ENCODE measurements around the gene B3GNT2. TPM values are rescaled to one million over a fixed set of nuclear protein-coding genes. Genes with fewer than 3 reads are reported as not detected.

Gene B3GNT2
- total and polyA plus RNA-seq, 2 experiments from 2014 or later = 35.5 to 70.4 TPM

DNA sequence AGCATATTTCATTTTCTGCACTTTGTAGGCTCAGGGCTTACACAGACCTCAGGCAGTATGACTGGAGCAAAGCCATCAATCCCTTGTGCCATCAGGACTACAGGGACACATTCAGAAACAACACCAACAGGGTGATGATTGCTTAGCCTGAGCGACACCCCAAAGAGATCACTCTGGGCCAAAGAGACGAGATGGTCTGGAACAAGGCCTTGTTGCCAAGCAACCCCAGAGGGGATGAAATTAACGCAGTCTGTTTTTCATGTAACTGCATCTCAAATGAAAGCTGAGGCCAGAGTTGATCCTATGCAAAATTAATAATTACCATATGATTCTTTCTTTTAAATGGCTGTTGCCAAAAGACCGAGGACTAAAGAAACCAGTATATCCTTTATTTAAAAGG, 20.2 kb upstream of the B3GNT2 start:
- Histone ChIP-seq H3K36me3 (ENCODE audit: insufficient read depth) (no peaks in the 10 kb centered on the region), H2AFZ (no peak overlapping the region), H3K9me2 (ENCODE audit: insufficient read depth) (peaks cover 4% of the 10 kb centered on the region; the same call in 1 of the 2 replicates), H3K27me3 (ENCODE audit: insufficient read depth) (no peaks in the 10 kb centered on the region), H3K27ac (ENCODE audit: low read depth) (no peak overlapping the region), H3F3A (replicated peaks; ENCODE audit: low read depth) (no peaks in the 10 kb centered on the region), H3K4me2 (no peak overlapping the region), H3K4me1 (ENCODE audit: insufficient read depth) (no peaks in the 10 kb centered on the region), H3K4me3 (no peak overlapping the region), H4K20me1 (replicated peaks; ENCODE audit: insufficient read depth) (no peaks in the 10 kb centered on the region), H3K79me2 (replicated peaks; ENCODE audit: insufficient read depth) (no peaks in the 10 kb centered on the region)
- peak; percentile 50 for ATAC-seq
- TF ChIP-seq, protein P1, sequence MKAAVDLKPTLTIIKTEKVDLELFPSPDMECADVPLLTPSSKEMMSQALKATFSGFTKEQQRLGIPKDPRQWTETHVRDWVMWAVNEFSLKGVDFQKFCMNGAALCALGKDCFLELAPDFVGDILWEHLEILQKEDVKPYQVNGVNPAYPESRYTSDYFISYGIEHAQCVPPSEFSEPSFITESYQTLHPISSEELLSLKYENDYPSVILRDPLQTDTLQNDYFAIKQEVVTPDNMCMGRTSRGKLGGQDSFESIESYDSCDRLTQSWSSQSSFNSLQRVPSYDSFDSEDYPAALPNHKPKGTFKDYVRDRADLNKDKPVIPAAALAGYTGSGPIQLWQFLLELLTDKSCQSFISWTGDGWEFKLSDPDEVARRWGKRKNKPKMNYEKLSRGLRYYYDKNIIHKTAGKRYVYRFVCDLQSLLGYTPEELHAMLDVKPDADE (IDR thresholded peaks at IDR 0.05) = no peak
- TF ChIP-seq ZNF114 (CRISPR knock-in tag; IDR thresholded peaks at IDR 0.05) = no peak
- no peak for TF ChIP-seq NANOG (IDR thresholded peaks at IDR 0.05; ENCODE audit: borderline replicate concordance)
- TF ChIP-seq, protein P2, sequence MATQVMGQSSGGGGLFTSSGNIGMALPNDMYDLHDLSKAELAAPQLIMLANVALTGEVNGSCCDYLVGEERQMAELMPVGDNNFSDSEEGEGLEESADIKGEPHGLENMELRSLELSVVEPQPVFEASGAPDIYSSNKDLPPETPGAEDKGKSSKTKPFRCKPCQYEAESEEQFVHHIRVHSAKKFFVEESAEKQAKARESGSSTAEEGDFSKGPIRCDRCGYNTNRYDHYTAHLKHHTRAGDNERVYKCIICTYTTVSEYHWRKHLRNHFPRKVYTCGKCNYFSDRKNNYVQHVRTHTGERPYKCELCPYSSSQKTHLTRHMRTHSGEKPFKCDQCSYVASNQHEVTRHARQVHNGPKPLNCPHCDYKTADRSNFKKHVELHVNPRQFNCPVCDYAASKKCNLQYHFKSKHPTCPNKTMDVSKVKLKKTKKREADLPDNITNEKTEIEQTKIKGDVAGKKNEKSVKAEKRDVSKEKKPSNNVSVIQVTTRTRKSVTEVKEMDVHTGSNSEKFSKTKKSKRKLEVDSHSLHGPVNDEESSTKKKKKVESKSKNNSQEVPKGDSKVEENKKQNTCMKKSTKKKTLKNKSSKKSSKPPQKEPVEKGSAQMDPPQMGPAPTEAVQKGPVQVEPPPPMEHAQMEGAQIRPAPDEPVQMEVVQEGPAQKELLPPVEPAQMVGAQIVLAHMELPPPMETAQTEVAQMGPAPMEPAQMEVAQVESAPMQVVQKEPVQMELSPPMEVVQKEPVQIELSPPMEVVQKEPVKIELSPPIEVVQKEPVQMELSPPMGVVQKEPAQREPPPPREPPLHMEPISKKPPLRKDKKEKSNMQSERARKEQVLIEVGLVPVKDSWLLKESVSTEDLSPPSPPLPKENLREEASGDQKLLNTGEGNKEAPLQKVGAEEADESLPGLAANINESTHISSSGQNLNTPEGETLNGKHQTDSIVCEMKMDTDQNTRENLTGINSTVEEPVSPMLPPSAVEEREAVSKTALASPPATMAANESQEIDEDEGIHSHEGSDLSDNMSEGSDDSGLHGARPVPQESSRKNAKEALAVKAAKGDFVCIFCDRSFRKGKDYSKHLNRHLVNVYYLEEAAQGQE (IDR thresholded peaks at IDR 0.05; ENCODE audit: unreplicated experiment) = no peak
- no peak for TF ChIP-seq ZNF331 (CRISPR knock-in tag; IDR thresholded peaks at IDR 0.05; ENCODE audit: low read depth)
- no peak for TF ChIP-seq CREB1 (CRISPR knock-in tag; IDR thresholded peaks at IDR 0.05; ENCODE audit: low read depth)
- TF ChIP-seq, protein P3, sequence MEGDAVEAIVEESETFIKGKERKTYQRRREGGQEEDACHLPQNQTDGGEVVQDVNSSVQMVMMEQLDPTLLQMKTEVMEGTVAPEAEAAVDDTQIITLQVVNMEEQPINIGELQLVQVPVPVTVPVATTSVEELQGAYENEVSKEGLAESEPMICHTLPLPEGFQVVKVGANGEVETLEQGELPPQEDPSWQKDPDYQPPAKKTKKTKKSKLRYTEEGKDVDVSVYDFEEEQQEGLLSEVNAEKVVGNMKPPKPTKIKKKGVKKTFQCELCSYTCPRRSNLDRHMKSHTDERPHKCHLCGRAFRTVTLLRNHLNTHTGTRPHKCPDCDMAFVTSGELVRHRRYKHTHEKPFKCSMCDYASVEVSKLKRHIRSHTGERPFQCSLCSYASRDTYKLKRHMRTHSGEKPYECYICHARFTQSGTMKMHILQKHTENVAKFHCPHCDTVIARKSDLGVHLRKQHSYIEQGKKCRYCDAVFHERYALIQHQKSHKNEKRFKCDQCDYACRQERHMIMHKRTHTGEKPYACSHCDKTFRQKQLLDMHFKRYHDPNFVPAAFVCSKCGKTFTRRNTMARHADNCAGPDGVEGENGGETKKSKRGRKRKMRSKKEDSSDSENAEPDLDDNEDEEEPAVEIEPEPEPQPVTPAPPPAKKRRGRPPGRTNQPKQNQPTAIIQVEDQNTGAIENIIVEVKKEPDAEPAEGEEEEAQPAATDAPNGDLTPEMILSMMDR (conservative IDR thresholded peaks at IDR 0.05; ENCODE audit: low read depth in 2 of 2) = no peak
- no peak for TF ChIP-seq STAT1 (IDR thresholded peaks at IDR 0.05; ENCODE audit: unreplicated experiment)
- TF ChIP-seq JUNB (IDR thresholded peaks at IDR 0.05; ENCODE audit: unreplicated experiment) = no peak
- TF ChIP-seq EZH2 (IDR thresholded peaks at IDR 0.05; ENCODE audit: low read depth, unreplicated experiment) = no peak
- TF ChIP-seq POLR2AphosphoS5 (IDR thresholded peaks at IDR 0.05; ENCODE audit: low read depth) = no peak
- TF ChIP-seq, protein P4, sequence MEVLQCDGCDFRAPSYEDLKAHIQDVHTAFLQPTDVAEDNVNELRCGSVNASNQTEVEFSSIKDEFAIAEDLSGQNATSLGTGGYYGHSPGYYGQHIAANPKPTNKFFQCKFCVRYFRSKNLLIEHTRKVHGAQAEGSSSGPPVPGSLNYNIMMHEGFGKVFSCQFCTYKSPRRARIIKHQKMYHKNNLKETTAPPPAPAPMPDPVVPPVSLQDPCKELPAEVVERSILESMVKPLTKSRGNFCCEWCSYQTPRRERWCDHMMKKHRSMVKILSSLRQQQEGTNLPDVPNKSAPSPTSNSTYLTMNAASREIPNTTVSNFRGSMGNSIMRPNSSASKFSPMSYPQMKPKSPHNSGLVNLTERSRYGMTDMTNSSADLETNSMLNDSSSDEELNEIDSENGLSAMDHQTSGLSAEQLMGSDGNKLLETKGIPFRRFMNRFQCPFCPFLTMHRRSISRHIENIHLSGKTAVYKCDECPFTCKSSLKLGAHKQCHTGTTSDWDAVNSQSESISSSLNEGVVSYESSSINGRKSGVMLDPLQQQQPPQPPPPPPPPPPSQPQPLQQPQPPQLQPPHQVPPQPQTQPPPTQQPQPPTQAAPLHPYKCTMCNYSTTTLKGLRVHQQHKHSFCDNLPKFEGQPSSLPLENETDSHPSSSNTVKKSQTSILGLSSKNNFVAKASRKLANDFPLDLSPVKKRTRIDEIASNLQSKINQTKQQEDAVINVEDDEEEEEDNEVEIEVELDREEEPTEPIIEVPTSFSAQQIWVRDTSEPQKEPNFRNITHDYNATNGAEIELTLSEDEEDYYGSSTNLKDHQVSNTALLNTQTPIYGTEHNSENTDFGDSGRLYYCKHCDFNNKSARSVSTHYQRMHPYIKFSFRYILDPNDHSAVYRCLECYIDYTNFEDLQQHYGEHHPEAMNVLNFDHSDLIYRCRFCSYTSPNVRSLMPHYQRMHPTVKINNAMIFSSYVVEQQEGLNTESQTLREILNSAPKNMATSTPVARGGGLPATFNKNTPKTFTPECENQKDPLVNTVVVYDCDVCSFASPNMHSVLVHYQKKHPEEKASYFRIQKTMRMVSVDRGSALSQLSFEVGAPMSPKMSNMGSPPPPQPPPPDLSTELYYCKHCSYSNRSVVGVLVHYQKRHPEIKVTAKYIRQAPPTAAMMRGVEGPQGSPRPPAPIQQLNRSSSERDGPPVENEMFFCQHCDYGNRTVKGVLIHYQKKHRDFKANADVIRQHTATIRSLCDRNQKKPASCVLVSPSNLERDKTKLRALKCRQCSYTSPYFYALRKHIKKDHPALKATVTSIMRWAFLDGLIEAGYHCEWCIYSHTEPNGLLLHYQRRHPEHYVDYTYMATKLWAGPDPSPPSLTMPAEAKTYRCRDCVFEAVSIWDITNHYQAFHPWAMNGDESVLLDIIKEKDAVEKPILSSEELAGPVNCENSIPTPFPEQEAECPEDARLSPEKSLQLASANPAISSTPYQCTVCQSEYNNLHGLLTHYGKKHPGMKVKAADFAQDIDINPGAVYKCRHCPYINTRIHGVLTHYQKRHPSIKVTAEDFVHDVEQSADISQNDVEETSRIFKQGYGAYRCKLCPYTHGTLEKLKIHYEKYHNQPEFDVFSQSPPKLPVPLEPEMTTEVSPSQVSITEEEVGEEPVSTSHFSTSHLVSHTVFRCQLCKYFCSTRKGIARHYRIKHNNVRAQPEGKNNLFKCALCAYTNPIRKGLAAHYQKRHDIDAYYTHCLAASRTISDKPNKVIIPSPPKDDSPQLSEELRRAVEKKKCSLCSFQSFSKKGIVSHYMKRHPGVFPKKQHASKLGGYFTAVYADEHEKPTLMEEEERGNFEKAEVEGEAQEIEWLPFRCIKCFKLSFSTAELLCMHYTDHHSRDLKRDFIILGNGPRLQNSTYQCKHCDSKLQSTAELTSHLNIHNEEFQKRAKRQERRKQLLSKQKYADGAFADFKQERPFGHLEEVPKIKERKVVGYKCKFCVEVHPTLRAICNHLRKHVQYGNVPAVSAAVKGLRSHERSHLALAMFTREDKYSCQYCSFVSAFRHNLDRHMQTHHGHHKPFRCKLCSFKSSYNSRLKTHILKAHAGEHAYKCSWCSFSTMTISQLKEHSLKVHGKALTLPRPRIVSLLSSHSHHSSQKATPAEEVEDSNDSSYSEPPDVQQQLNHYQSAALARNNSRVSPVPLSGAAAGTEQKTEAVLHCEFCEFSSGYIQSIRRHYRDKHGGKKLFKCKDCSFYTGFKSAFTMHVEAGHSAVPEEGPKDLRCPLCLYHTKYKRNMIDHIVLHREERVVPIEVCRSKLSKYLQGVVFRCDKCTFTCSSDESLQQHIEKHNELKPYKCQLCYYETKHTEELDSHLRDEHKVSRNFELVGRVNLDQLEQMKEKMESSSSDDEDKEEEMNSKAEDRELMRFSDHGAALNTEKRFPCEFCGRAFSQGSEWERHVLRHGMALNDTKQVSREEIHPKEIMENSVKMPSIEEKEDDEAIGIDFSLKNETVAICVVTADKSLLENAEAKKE (CRISPR knock-in tag; IDR thresholded peaks at IDR 0.05) = no peak
- TF ChIP-seq EZH2phosphoT487 (IDR thresholded peaks at IDR 0.05; ENCODE audit: unreplicated experiment) = no peak
- H3K4me1 Mint-ChIP-seq = peaks cover 7% of the 10 kb centered on the region
- H3K27ac Mint-ChIP-seq = no peak overlapping the region
- no peaks in the 10 kb centered on the region for H3K36me3 Mint-ChIP-seq (ENCODE audit: low read depth)
- H3K4me3 Mint-ChIP-seq = no peak overlapping the region
- H3K27me3 Mint-ChIP-seq (ENCODE audit: insufficient read depth, low read depth, poor library complexity) = peaks cover 11% of the 10 kb centered on the region
- DNase-seq (ENCODE audit: low spot score) = peak; percentile 36
- no peaks in the 10 kb centered on the region for H3K9me3 Mint-ChIP-seq
